ENCODE data around the gene CDCA4.

GRCh38 chr14:105010106-105010505, 10.8 kb downstream of the CDCA4 start:
- no peak for TF ChIP-seq NR2C2 (IDR thresholded peaks at IDR 0.05; ENCODE audit: borderline replicate concordance, control insufficient read depth, insufficient read length, low read depth)
- no peak for TF ChIP-seq EGR1 (IDR thresholded peaks at IDR 0.05; ENCODE audit: borderline replicate concordance in 1 of 2, low read depth in 2 of 2, low read length in 2 of 2)
- no peak for TF ChIP-seq REST (IDR thresholded peaks at IDR 0.05; ENCODE audit: low read depth, low read length)

Data from GM12878 (cell line).